GM23338 (cell line): ENCODE results near the gene HTRA1. TPM values are rescaled to one million over a fixed set of nuclear protein-coding genes. Genes with fewer than 3 reads are reported as not detected.

Experiments used
- ATAC-seq: fragments of 200-7000 bp; cut with Tn5 transposase; 3 replicates; pipeline ENCODE4 v1.9.1; 2020
- DNase-seq: peaks from one replicate; pipeline ENCODE4 v3.0.0-alpha.2; 2015; ENCODE audit warnings: low spot score
- H2AFZ ChIP-seq: fragments of 200-600 bp; sonication (generic); 2 replicates; pipeline ENCODE4 v1.8.0; 2016; ENCODE audit warnings: antibody characterized with exemption, mild to moderate bottlenecking, moderate library complexity
- H3F3A ChIP-seq: fragments of 200-600 bp; sonication (generic); replicated peaks from 2 replicates; pipeline ENCODE4 v1.8.0; 2017; ENCODE audit warnings: antibody characterized with exemption, mixed run types, low read depth
- H3K27ac ChIP-seq: fragments of 200-600 bp; sonication (generic); 2 replicates; pipeline ENCODE4 v1.6.1; 2016; ENCODE audit warnings: low read depth
- H3K27me3 ChIP-seq: fragments of 200-600 bp; sonication (generic); 2 replicates; pipeline ENCODE4 v1.8.0; 2016; ENCODE audit warnings: mild to moderate bottlenecking, mixed run types, moderate library complexity; ENCODE audit not compliant: insufficient read depth
- H3K36me3 ChIP-seq: fragments of 200-600 bp; sonication (generic); 2 replicates; pipeline ENCODE4 v1.8.0; 2016; ENCODE audit warnings: mild to moderate bottlenecking; ENCODE audit not compliant: insufficient read depth
- H3K4me1 ChIP-seq: fragments of 200-600 bp; sonication (generic); 2 replicates; pipeline ENCODE4 v1.8.0; 2016; ENCODE audit warnings: mild to moderate bottlenecking, moderate library complexity; ENCODE audit not compliant: insufficient read depth
- H3K4me2 ChIP-seq: fragments of 200-600 bp; sonication (generic); 2 replicates; pipeline ENCODE4 v1.7.1; 2017; ENCODE audit warnings: mixed run types
- H3K4me3 ChIP-seq: fragments of 200-600 bp; sonication (generic); 2 replicates; pipeline ENCODE4 v1.6.1; 2016; ENCODE audit warnings: mixed run types
- H3K79me2 ChIP-seq: fragments of 200-600 bp; sonication (generic); replicated peaks from 2 replicates; pipeline ENCODE4 v1.8.0; 2017; ENCODE audit warnings: mild to moderate bottlenecking; ENCODE audit not compliant: insufficient read depth
- H3K9me2 ChIP-seq: fragments of 200-600 bp; sonication (generic); 2 replicates; pipeline ENCODE4 v1.8.0; 2017; ENCODE audit not compliant: insufficient read depth
- H4K20me1 ChIP-seq: fragments of 200-600 bp; sonication (generic); replicated peaks from 2 replicates; pipeline ENCODE4 v1.8.0; 2017; ENCODE audit warnings: mild to moderate bottlenecking; ENCODE audit not compliant: insufficient read depth
- H3K27ac Mint-ChIP-seq: 2 replicates; pipeline ENCODE4 v1.8.0; 2020; ENCODE audit warnings: inconsistent platforms, mild to moderate bottlenecking, moderate library complexity, mixed read lengths
- H3K27me3 Mint-ChIP-seq: 3 replicates; pipeline ENCODE4 v1.8.0; 2022; ENCODE audit warnings: low read depth, mild to moderate bottlenecking, moderate library complexity, mixed read lengths, inconsistent platforms; ENCODE audit not compliant: insufficient read depth, poor library complexity
- H3K36me3 Mint-ChIP-seq: 3 replicates; pipeline ENCODE4 v1.8.0; 2021; ENCODE audit warnings: low read depth, mild to moderate bottlenecking, inconsistent platforms, moderate library complexity, mixed read lengths
- H3K4me1 Mint-ChIP-seq: 3 replicates; pipeline ENCODE4 v1.8.0; 2020; ENCODE audit warnings: mild to moderate bottlenecking, inconsistent platforms, mixed read lengths
- H3K4me3 Mint-ChIP-seq: 3 replicates; pipeline ENCODE4 v1.8.0; 2021; ENCODE audit warnings: moderate library complexity, mild to moderate bottlenecking, inconsistent platforms, mixed read lengths
- H3K9me3 Mint-ChIP-seq: 3 replicates; pipeline ENCODE4 v1.8.0; 2020; ENCODE audit warnings: moderate library complexity, mild to moderate bottlenecking, inconsistent platforms, mixed read lengths
- CTCF ChIP-seq, 2 experiments: fragments of 200-600 bp in 1 of 2; sonication (generic) in 1 of 2; conservative IDR thresholded peaks; 2 replicates each; pipeline versions ENCODE4 v1.5.1 to v1.6.1; 2016 to 2017; ENCODE audit warnings: antibody characterized with exemption in 2 of 2, low read depth in 2 of 2, mild to moderate bottlenecking in 2 of 2, moderate library complexity in 1 of 2
- ETS1 ChIP-seq: IDR thresholded peaks from 2 replicates; pipeline ENCODE4 v1.6.1; 2016; ENCODE audit warnings: antibody characterized with exemption
- EZH2phosphoT487 ChIP-seq: fragments of 200-600 bp; sonication (generic); IDR thresholded peaks from one replicate; pipeline ENCODE4 v1.8.1; 2018; ENCODE audit warnings: antibody characterized with exemption; ENCODE audit not compliant: unreplicated experiment
- JUNB ChIP-seq: IDR thresholded peaks from one replicate; pipeline ENCODE4 v1.6.1; 2016; ENCODE audit warnings: antibody characterized with exemption; ENCODE audit not compliant: unreplicated experiment
- REST ChIP-seq: IDR thresholded peaks from one replicate; pipeline ENCODE4 v1.6.1; 2018; ENCODE audit warnings: antibody characterized with exemption; ENCODE audit not compliant: unreplicated experiment
- STAT1 ChIP-seq: IDR thresholded peaks from one replicate; pipeline ENCODE4 v1.6.1; 2016; ENCODE audit warnings: antibody characterized with exemption; ENCODE audit not compliant: unreplicated experiment
- ZNF114 ChIP-seq: fragments of 250-450 bp; sonication (Bioruptor Pico); IDR thresholded peaks from 2 replicates; pipeline ENCODE4 v1.5.0; 2020; ENCODE audit warnings: mild to moderate bottlenecking, moderate library complexity
- ZNF331 ChIP-seq: fragments of 250-450 bp; sonication (Bioruptor Pico); IDR thresholded peaks from 2 replicates; pipeline ENCODE4 v1.5.0; 2020; ENCODE audit warnings: low read depth, mild to moderate bottlenecking, moderate library complexity
- ZNF462 ChIP-seq: fragments of 250-450 bp; sonication (Bioruptor Pico); IDR thresholded peaks from 2 replicates; pipeline ENCODE4 v1.5.0; 2020; ENCODE audit warnings: mild to moderate bottlenecking, moderate library complexity
- polyA plus RNA-seq: library from polyadenylated mRNA; unstranded; fragments of >200 nt; fragmentation: Nextera tagmentation; extraction: Ambion mirVana; gene quantifications from 2 replicates; pipeline ENCODE4 v1.2.1, GENCODE V29; 2016
- total RNA-seq: library from RNA; depleted of rRNA; stranded (reverse); fragments of >200 nt; shearing (Covaris generic); gene quantifications from 2 replicates; pipeline ENCODE4 v1.2.3, GENCODE V29; 2014

Gene HTRA1
- total and polyA plus RNA-seq, 2 experiments from 2014 or later = 8.1 to 16.1 TPM

- Histone ChIP-seq H3F3A (no peaks in the 10 kb centered on the region), H2AFZ (no peak overlapping the region), H3K4me1 (peaks cover 4% of the 10 kb centered on the region; the same call in 1 of the 2 replicates), H4K20me1 (no peaks in the 10 kb centered on the region), H3K4me2 (no peak overlapping the region), H3K27ac (no peak overlapping the region), H3K36me3 (no peaks in the 10 kb centered on the region; the same call in 1 of the 2 replicates), H3K4me3 (no peak overlapping the region), H3K9me2 (no peaks in the 10 kb centered on the region), H3K27me3 (no peaks in the 10 kb centered on the region), H3K79me2 (no peaks in the 10 kb centered on the region)
- Mint-ChIP-seq H3K27ac (no peak overlapping the region), H3K27me3 (no peaks in the 10 kb centered on the region), H3K4me3 (no peak overlapping the region), H3K4me1 (no peaks in the 10 kb centered on the region; the same call in 2 of the 3 replicates), H3K9me3 (peaks cover 20% of the 10 kb centered on the region; the same call in 2 of the 3 replicates), H3K36me3 (peaks cover 10% of the 10 kb centered on the region)
- DNase-seq = no peak
- no peak for ATAC-seq
- TF ChIP-seq CTCF (conservative IDR thresholded peaks at IDR 0.05; ENCODE audit: low read depth in 2 of 2) = no peak
Measured at GRCh38 chr10:122448600-122448999, 12.8 kb upstream of the HTRA1 start.

GRCh38 chr10:122449153-122449552 is 12.2 kb upstream of the HTRA1 start:
- Histone ChIP-seq H3K27ac (no peak overlapping the region), H3K4me2 (no peak overlapping the region), H3K36me3 (no peaks in the 10 kb centered on the region; the same call in 1 of the 2 replicates), H3F3A (no peaks in the 10 kb centered on the region), H3K27me3 (no peaks in the 10 kb centered on the region), H3K4me3 (no peak overlapping the region), H3K79me2 (no peaks in the 10 kb centered on the region), H4K20me1 (no peaks in the 10 kb centered on the region), H3K4me1 (peaks cover 4% of the 10 kb centered on the region; the same call in 1 of the 2 replicates), H3K9me2 (no peaks in the 10 kb centered on the region), H2AFZ (no peak overlapping the region)
- no peak for ATAC-seq
- H3K27me3 Mint-ChIP-seq = no peaks in the 10 kb centered on the region
- H3K9me3 Mint-ChIP-seq = peaks cover 20% of the 10 kb centered on the region; the same call in 2 of the 3 replicates
- no peaks in the 10 kb centered on the region; the same call in 2 of the 3 replicates for H3K4me1 Mint-ChIP-seq
- DNase-seq = no peak
- H3K4me3 Mint-ChIP-seq = no peak overlapping the region
- H3K36me3 Mint-ChIP-seq = peaks cover 10% of the 10 kb centered on the region
- no peak overlapping the region for H3K27ac Mint-ChIP-seq
- TF ChIP-seq STAT1 (no peak), ZNF331 (CRISPR knock-in tag) (no peak), JUNB (no peak), ETS1 (no peak), REST (no peak), ZNF462 (CRISPR knock-in tag) (no peak), EZH2phosphoT487 (no peak), ZNF114 (CRISPR knock-in tag) (no peak)
